Cardiac muscle cell (in vitro differentiated cells and primary cell): ENCODE data around the gene HOXA11. TPM values are rescaled to one million over a fixed set of nuclear protein-coding genes. Genes with fewer than 3 reads are reported as not detected.

ENCODE experiments used
- DNase-seq, 2 donors: peaks; one replicate each; pipeline versions ENCODE4 v3.0.0 to v3.0.0-alpha.2; 2010 to 2017; ENCODE audit warnings: low read depth in 1 of 2, low spot score in 1 of 2
- H3K27ac ChIP-seq: fragments of 200-600 bp; sonication (generic); 2 replicates; pipeline ENCODE4 v1.5.1; 2016
- H3K27me3 ChIP-seq: fragments of 200-600 bp; sonication (generic); 2 replicates; pipeline ENCODE4 v1.6.0; 2016; ENCODE audit warnings: control low read depth
- H3K36me3 ChIP-seq: fragments of 200-600 bp; sonication (generic); 2 replicates; pipeline ENCODE4 v1.5.1; 2016; ENCODE audit warnings: control low read depth
- H3K4me1 ChIP-seq: fragments of 200-600 bp; sonication (generic); 2 replicates; pipeline ENCODE4 v1.8.1; 2017; ENCODE audit warnings: low read depth, mild to moderate bottlenecking, mixed run types
- H3K4me3 ChIP-seq: fragments of 200-600 bp; sonication (generic); 2 replicates; pipeline ENCODE4 v1.5.1; 2016; ENCODE audit warnings: mild to moderate bottlenecking
- H3K9me3 ChIP-seq: fragments of 200-600 bp; sonication (generic); 2 replicates; pipeline ENCODE4 v1.5.1; 2017; ENCODE audit warnings: low read depth, mild to moderate bottlenecking, control low read depth
- CTCF ChIP-seq: IDR thresholded peaks from 2 replicates; pipeline ENCODE4 v1.5.1; 2012; ENCODE audit warnings: low read depth, mild to moderate bottlenecking, low read length
- polyA plus RNA-seq: library from polyadenylated mRNA; unstranded; fragments of >200 nt; fragmentation: Nextera tagmentation; extraction: Ambion mirVana; gene quantifications from 2 replicates; pipeline ENCODE4 v1.2.1, GENCODE V29; 2016
- total RNA-seq: library from RNA; depleted of rRNA; stranded (reverse); fragments of >200 nt; gene quantifications from 2 replicates; pipeline ENCODE4 v1.2.3, GENCODE V29; 2016

Gene HOXA11
- total and polyA plus RNA-seq, 2 experiments from 2014 or later, result not detected

DNA sequence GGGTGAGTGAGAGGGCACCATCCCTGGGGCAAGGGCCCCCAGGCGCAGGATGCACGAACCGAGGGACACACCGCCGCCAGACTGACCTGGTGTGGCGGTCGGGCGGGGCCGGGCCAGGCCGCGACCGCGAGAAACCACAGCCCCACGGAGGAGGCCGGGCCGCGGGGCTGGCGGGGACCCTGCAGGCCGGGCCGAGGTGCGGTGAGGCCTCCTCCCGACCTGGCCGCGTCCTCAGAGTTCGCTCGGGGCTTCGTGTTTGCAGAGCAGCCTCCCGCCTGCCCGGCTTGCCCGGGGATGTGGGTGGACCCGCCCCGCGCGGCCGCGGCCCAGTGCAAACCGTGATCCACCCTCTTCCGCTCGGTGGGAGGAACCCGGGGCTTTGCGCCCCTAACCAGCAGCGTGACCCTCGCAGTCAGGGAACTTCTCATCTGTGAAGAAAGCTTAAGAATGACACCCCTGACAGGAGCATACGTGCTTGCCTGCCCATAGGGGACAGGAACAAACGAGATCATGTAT is 35.5 kb upstream of the HOXA11 start:
- no peak overlapping the region for H3K4me3 ChIP-seq
- no peak for DNase-seq
- no peaks in the 10 kb centered on the region for H3K36me3 ChIP-seq
- H3K9me3 ChIP-seq, result no peaks in the 10 kb centered on the region
- peaks cover 100% of the 10 kb centered on the region for H3K27me3 ChIP-seq
- no peak overlapping the region for H3K27ac ChIP-seq
- H3K4me1 ChIP-seq, result no peaks in the 10 kb centered on the region
- no peak for TF ChIP-seq CTCF

- H3K4me3 ChIP-seq, result no peak overlapping the region
- H3K36me3 ChIP-seq, result no peaks in the 10 kb centered on the region
- no peaks in the 10 kb centered on the region for H3K9me3 ChIP-seq
- peaks cover 100% of the 10 kb centered on the region for H3K27me3 ChIP-seq
- no peak overlapping the region for H3K27ac ChIP-seq
- TF ChIP-seq CTCF, result no peak
- H3K4me1 ChIP-seq, result no peaks in the 10 kb centered on the region
- DNase-seq, result no peak
Observed at GRCh38 chr7:27219821-27220220, 34.8 kb upstream of the HOXA11 start.

- Histone ChIP-seq H3K9me3 (no peaks in the 10 kb centered on the region), H3K4me3 (no peak overlapping the region), H3K4me1 (no peaks in the 10 kb centered on the region), H3K27me3 (peaks cover 100% of the 10 kb centered on the region), H3K27ac (no peak overlapping the region), H3K36me3 (no peaks in the 10 kb centered on the region)
- TF ChIP-seq CTCF, result no peak
- no peak for DNase-seq
Observed at GRCh38 chr7:27217951-27218350, 32.9 kb upstream of the HOXA11 start.

GRCh38 chr7:27215356-27215755 is 30.3 kb upstream of the HOXA11 start:
- H3K36me3 ChIP-seq, result no peaks in the 10 kb centered on the region
- no peak overlapping the region for H3K27ac ChIP-seq
- H3K4me1 ChIP-seq, result peaks cover 4% of the 10 kb centered on the region
- no peak overlapping the region for H3K4me3 ChIP-seq
- peaks cover 100% of the 10 kb centered on the region for H3K27me3 ChIP-seq
- TF ChIP-seq CTCF, result no peak
- DNase-seq, result no peak
- H3K9me3 ChIP-seq, result no peaks in the 10 kb centered on the region

DNA sequence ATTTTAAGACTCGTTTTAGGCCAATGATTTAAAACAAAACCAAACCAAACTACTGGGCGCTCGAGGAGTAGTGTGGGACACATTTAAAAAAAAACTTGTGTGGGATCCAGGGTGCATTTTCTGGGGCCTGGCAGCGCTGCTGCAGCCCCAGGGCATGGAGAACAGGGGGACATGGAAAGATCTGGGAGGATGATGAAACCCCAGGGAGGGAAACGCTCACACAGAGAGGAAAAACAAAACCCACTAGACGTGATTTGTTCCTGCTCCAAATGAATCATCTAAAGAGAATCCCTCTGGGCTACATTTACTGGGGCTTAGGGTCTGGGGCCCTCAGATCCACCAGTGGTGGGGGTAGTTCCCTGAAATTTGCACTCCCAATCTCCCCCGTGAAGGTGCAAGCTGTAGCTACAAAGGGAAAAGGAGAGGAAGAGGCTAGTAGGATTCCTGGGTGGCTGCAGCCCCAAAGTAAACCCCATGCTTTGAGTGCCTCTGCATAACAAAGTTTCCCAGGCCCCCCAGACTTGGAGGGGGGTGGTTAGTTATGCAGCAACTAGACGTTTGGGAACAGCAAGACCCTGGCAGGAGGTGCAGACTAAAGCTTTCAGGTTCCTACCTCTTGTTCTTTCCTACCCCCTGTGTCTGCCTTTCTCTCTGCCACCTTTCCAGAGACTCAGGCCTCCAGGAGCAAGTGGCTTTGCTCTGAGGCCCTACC is 29.4 kb upstream of the HOXA11 start:
- no peak for TF ChIP-seq CTCF
- H3K9me3 ChIP-seq, result no peaks in the 10 kb centered on the region
- DNase-seq, result no peak
- no peak overlapping the region for H3K4me3 ChIP-seq
- H3K27ac ChIP-seq, result no peak overlapping the region
- peaks cover 4% of the 10 kb centered on the region for H3K4me1 ChIP-seq
- H3K27me3 ChIP-seq, result peaks cover 100% of the 10 kb centered on the region
- no peaks in the 10 kb centered on the region for H3K36me3 ChIP-seq
